K562 (cell line): Measurements from ENCODE around the gene DSEL. TPM values are rescaled to one million over a fixed set of nuclear protein-coding genes. Genes with fewer than 3 reads are reported as not detected.

ENCODE experiments used
- ATAC-seq: fragments of 200-7000 bp; cut with Tn5 transposase; 3 replicates; pipeline ENCODE4 v1.9.1; 2020; ENCODE audit warnings: moderate library complexity
- BruUV-seq: library from RNA; stranded (reverse); fragments of 400-500 nt; replicated peaks from 2 replicates; lab custom pipeline; 2021; lab: Mats Ljungman, UMichigan
- CTCF ChIA-PET: fragments of 300-600 bp; formaldehyde crosslinking; extraction: SDS; loops from one replicate; lab custom pipeline; 2021; ENCODE audit warnings: low intra/inter-chr PET ratio; lab: Yijun Ruan, JAX
- POLR2A ChIA-PET: fragments of 300-600, 350-650 bp; sonication (Branson Sonifier 250); formaldehyde crosslinking; extraction: SDS; loops from one replicate; lab custom pipeline; 2021; ENCODE audit warnings: antibody characterized with exemption, inconsistent platforms; lab: Yijun Ruan, JAX
- DNase-seq, 4 experiments: peaks; one replicate each; pipeline versions ENCODE4 v3.0.0 to v3.0.0-alpha.2; 2011 to 2018; ENCODE audit warnings: low spot score in 3 of 4, mixed read lengths in 3 of 4; ENCODE audit errors: extremely low read depth in 1 of 4
- FAIRE-seq: peaks from 2 replicates; lab custom pipeline; 2011; peaks lifted over from hg19 to GRCh38; lab: Jason Lieb, UNC
- H2AFZ ChIP-seq: 2 replicates; pipeline ENCODE4 v1.6.0; 2011; ENCODE audit warnings: low read depth, low read length, control low read depth, inconsistent platforms
- H3K27ac ChIP-seq: fragments of 200-600 bp; 3 replicates; pipeline ENCODE4 v1.8.0; 2011; ENCODE audit warnings: low read depth, mild to moderate bottlenecking, control low read depth, inconsistent platforms, low read length, moderate library complexity, mixed read lengths; ENCODE audit errors: extremely low read depth
- H3K27me3 ChIP-seq, 2 experiments: fragments of 300-600 bp in 1 of 2; 2 replicates in 1 of 2; 3 replicates in 1 of 2; pipeline versions ENCODE4 v1.6.0 to v1.8.0; 2011; ENCODE audit warnings: inconsistent platforms in 2 of 2, low read length in 2 of 2, mild to moderate bottlenecking in 1 of 2, mixed read lengths in 1 of 2, moderate library complexity in 1 of 2; ENCODE audit not compliant: control insufficient read depth in 2 of 2, insufficient read depth in 2 of 2
- H3K36me3 ChIP-seq: fragments of 300-600 bp; 3 replicates; pipeline ENCODE4 v1.8.0; 2011; ENCODE audit warnings: mild to moderate bottlenecking, low read length, inconsistent platforms; ENCODE audit not compliant: control insufficient read depth, insufficient read depth
- H3K4me1 ChIP-seq, 2 experiments: fragments of 200-600 bp in 1 of 2; replicated peaks in 1 of 2; 2 replicates in 1 of 2; 3 replicates in 1 of 2; pipeline versions ENCODE4 v1.5.1 to v1.8.0; 2011; ENCODE audit warnings: inconsistent platforms in 2 of 2, low read length in 2 of 2, mild to moderate bottlenecking in 1 of 2, mixed read lengths in 1 of 2, moderate library complexity in 1 of 2; ENCODE audit not compliant: control insufficient read depth in 2 of 2, insufficient read depth in 2 of 2
- H3K4me2 ChIP-seq: 2 replicates; pipeline ENCODE4 v1.6.1; 2011; ENCODE audit warnings: low read length, control low read depth, inconsistent platforms, mixed read lengths; ENCODE audit not compliant: insufficient read depth
- H3K4me3 ChIP-seq: fragments of 200-600 bp; sonication (generic), shearing (Covaris generic); 2 replicates; pipeline ENCODE4 v1.5.1; 2016; ENCODE audit warnings: control low read depth, inconsistent platforms
- H3K79me2 ChIP-seq: fragments of 200-600 bp; 3 replicates; pipeline ENCODE4 v1.8.0; 2011; ENCODE audit warnings: low read length, inconsistent platforms; ENCODE audit not compliant: control insufficient read depth, insufficient read depth
- H3K9ac ChIP-seq, 2 experiments: 2 replicates each; pipeline versions ENCODE4 v1.6.0 to v1.6.1; 2011; ENCODE audit warnings: low read depth in 2 of 2, low read length in 2 of 2, control low read depth in 1 of 2, inconsistent platforms in 1 of 2, mild to moderate bottlenecking in 1 of 2, mixed read lengths in 1 of 2; ENCODE audit not compliant: insufficient read depth in 1 of 2
- H3K9me1 ChIP-seq: one replicate; pipeline ENCODE4 v1.6.0; 2011; ENCODE audit warnings: inconsistent platforms, mild to moderate bottlenecking, low read length, moderate library complexity; ENCODE audit not compliant: control insufficient read depth, insufficient read depth
- H3K9me3 ChIP-seq: replicated peaks from 2 replicates; pipeline ENCODE4 v1.5.1; 2011; ENCODE audit warnings: low read depth, low read length, inconsistent platforms; ENCODE audit not compliant: control insufficient read depth, insufficient read depth
- H4K20me1 ChIP-seq: replicated peaks from 2 replicates; pipeline ENCODE4 v1.6.1; 2011; ENCODE audit warnings: low read length, inconsistent platforms, mixed read lengths; ENCODE audit not compliant: control insufficient read depth, insufficient read depth
- CBFB ChIP-seq: sonication (generic); formaldehyde crosslinking; IDR thresholded peaks from 2 replicates; pipeline ENCODE4 v1.4.0; 2020; ENCODE audit warnings: mild to moderate bottlenecking, missing genetic modification reagents
- ETS1 ChIP-seq: conservative IDR thresholded peaks from 2 replicates; pipeline ENCODE4 v1.6.1; 2011; ENCODE audit warnings: low read depth, mild to moderate bottlenecking, low read length; ENCODE audit not compliant: control insufficient read depth
- FOXA3 ChIP-seq, 2 experiments: fragments of 450-650 bp in 1 of 2; sonication (generic) in 1 of 2; formaldehyde crosslinking; IDR thresholded peaks in 1 of 2; conservative IDR thresholded peaks in 1 of 2; 2 replicates each; pipeline versions ENCODE4 v1.4.0 to v1.8.0; 2020 to 2022; ENCODE audit warnings: mild to moderate bottlenecking in 2 of 2, missing genetic modification reagents in 1 of 2
- MCM7 ChIP-seq, 2 experiments: fragments of 450-650 bp; IDR thresholded peaks; 2 replicates each; pipeline ENCODE4 v1.6.1; 2016 to 2018
- NCOA6 ChIP-seq: fragments of 450-650 bp; IDR thresholded peaks from 2 replicates; pipeline ENCODE4 v1.6.1; 2017; ENCODE audit warnings: mild to moderate bottlenecking
- POLR3A ChIP-seq: IDR thresholded peaks from 2 replicates; pipeline ENCODE4 v1.6.1; 2011; ENCODE audit warnings: borderline replicate concordance, mild to moderate bottlenecking, moderate library complexity; ENCODE audit not compliant: insufficient read length, insufficient read depth; ENCODE audit errors: extremely low read depth
- RFX5 ChIP-seq: IDR thresholded peaks from 2 replicates; pipeline ENCODE4 v1.6.1; 2011; ENCODE audit warnings: low read depth, mild to moderate bottlenecking, improper control_type of control experiment, low read length
- SMAD1 ChIP-seq: fragments of 150-350 bp; IDR thresholded peaks from 2 replicates; pipeline ENCODE4 v1.6.1; 2014; ENCODE audit warnings: low read length, low read depth; ENCODE audit not compliant: partially characterized antibody
- ZNF232 ChIP-seq: sonication (generic); formaldehyde crosslinking; IDR thresholded peaks from 2 replicates; pipeline ENCODE4 v1.8.0; 2022; ENCODE audit warnings: mild to moderate bottlenecking, missing genetic modification reagents
- in situ Hi-C: fragments of 300-500 bp; cut with MboI; formaldehyde crosslinking; loops from 4 replicates; pipeline ENCODE4 v1.15.0; 2018; ENCODE audit warnings: inconsistent platforms, mixed read lengths
- intact Hi-C: fragments of 100-400 bp; cut with micrococcal nuclease; formaldehyde crosslinking; loops from 2 replicates; pipeline ENCODE4 v1.14.2; 2022
- polyA plus RNA-seq, 8 experiments: library from polyadenylated mRNA; depleted of rRNA in 4 of 8; stranded (reverse) in 5 of 8; unstranded in 3 of 8; fragments of >200 nt; fragmentation: Nextera tagmentation in 2 of 8; fragmentation: Illumina TruSeq in 1 of 8; extraction: Ambion mirVana in 2 of 8; extraction: Trizol in 1 of 8; gene quantifications; 2 replicates each; pipeline versions ENCODE4 v1.2.1 to v1.2.3, GENCODE V29; 2011 to 2014; ENCODE audit warnings: inconsistent platforms in 1 of 8, missing spikeins in 1 of 8
- total RNA-seq, 7 experiments: library from RNA; depleted of rRNA in 6 of 7; stranded (reverse); fragments of >200 nt in 6 of 7; fragmentation: Illumina TruSeq in 2 of 7; extraction: Trizol in 2 of 7; gene quantifications; 2 replicates each; pipeline versions ENCODE4 v1.2.1 to v1.2.3, GENCODE V29; 2011 to 2021; ENCODE audit warnings: low replicate concordance in 1 of 7

DSEL gene
- total and polyA plus RNA-seq, 9 of the 15 experiments (the other 6 are each of a cell fraction or from before 2014, with no cell fraction given): under 0.01 to 0.04 (median 0.01) TPM; not detected in 3

- no TSS peak for BruUV-seq
- no peak for ATAC-seq
- no peak for FAIRE-seq
These were observed 48.5 kb downstream of the DSEL start for GRCh38 chr18:67468038-67468437.

More at GRCh38 chr18:67468038-67468437, 48.5 kb downstream of the DSEL start:
- intact Hi-C loops: no loop called here
- H2AFZ ChIP-seq: no peak overlapping the region
- no peak overlapping the region for H3K27ac ChIP-seq
- CTCF ChIA-PET: no interaction called here
- POLR2A ChIA-PET: no interaction called here
- H4K20me1 ChIP-seq: no peaks in the 10 kb centered on the region
- no peak for DNase-seq
- no peaks in the 10 kb centered on the region for H3K36me3 ChIP-seq
- H3K27me3 ChIP-seq: no peaks in the 10 kb centered on the region
- H3K4me2 ChIP-seq: no peak overlapping the region
- no peaks in the 10 kb centered on the region for H3K79me2 ChIP-seq
- H3K9me3 ChIP-seq: no peaks in the 10 kb centered on the region
- no peak overlapping the region for H3K4me3 ChIP-seq
- TF ChIP-seq CBFB (CRISPR knock-in tag): no peak
- TF ChIP-seq ETS1: no peak
- no peak for TF ChIP-seq SMAD1
- TF ChIP-seq RFX5: no peak
- TF ChIP-seq POLR3A: no peak
- no peak for TF ChIP-seq NCOA6
- no peak for TF ChIP-seq ZNF232 (CRISPR knock-in tag)
- no peak for TF ChIP-seq FOXA3 (CRISPR knock-in tag; conservative IDR thresholded peaks at IDR 0.05 in 1 of 2, IDR thresholded peaks at IDR 0.05 in 1 of 2)
- TF ChIP-seq MCM7 (IDR thresholded peaks at IDR 0.05): no peak
- H3K9ac ChIP-seq: no peak overlapping the region
- in situ Hi-C loops: no loop called here
- H3K9me1 ChIP-seq: no peaks in the 10 kb centered on the region
- H3K4me1 ChIP-seq: no peaks in the 10 kb centered on the region
